GM19043 (cell line): ENCODE results near the gene CNTNAP2.
"Not testable (repeated sequence)": the region's sequence is repeated elsewhere in the genome, so short reads cannot be mapped to it uniquely, and the experiment has no call there.

Source experiments
- ATAC-seq: cut with Tn5 transposase; IDR thresholded peaks from one replicate; pipeline ENCODE4 v1.9.1; 2021; ENCODE audit warnings: low read depth; ENCODE audit not compliant: unreplicated experiment

The CNTNAP2 gene

GRCh38 chr7:148291799-148292198 is 2175.2 kb downstream of the CNTNAP2 start:
- ATAC-seq = no peak

- ATAC-seq = no peak
These were observed 2180.5 kb downstream of the CNTNAP2 start for GRCh38 chr7:148296994-148297644.

- ATAC-seq = not testable (repeated sequence)
These were observed 2182.2 kb downstream of the CNTNAP2 start for GRCh38 chr7:148298768-148299167.

GRCh38 chr7:148299350-148300276 is 2183.0 kb downstream of the CNTNAP2 start:
- ATAC-seq = no peak

GRCh38 chr7:148302436-148302835 is 2185.8 kb downstream of the CNTNAP2 start:
- ATAC-seq = not testable (repeated sequence)

GRCh38 chr7:148303295-148304082 is 2186.9 kb downstream of the CNTNAP2 start:
- ATAC-seq = no peak

- ATAC-seq = no peak
These were observed 2187.4 kb downstream of the CNTNAP2 start for GRCh38 chr7:148304083-148304335.

- no peak for ATAC-seq
These were observed 2187.9 kb downstream of the CNTNAP2 start for GRCh38 chr7:148304456-148304855.

- no peak for ATAC-seq
These were observed 2190.2 kb downstream of the CNTNAP2 start for GRCh38 chr7:148306759-148307158.

GRCh38 chr7:148318102-148318811 is 2201.7 kb downstream of the CNTNAP2 start:
- no peak for ATAC-seq

- no peak for ATAC-seq
These were observed 2202.2 kb downstream of the CNTNAP2 start for GRCh38 chr7:148318838-148319237.

GRCh38 chr7:148319316-148319808 is 2202.8 kb downstream of the CNTNAP2 start:
- no peak for ATAC-seq

GRCh38 chr7:148325208-148325607 is 2208.6 kb downstream of the CNTNAP2 start:
- ATAC-seq = no peak

GRCh38 chr7:148327379-148327778 is 2210.8 kb downstream of the CNTNAP2 start:
- ATAC-seq = no peak

- no peak for ATAC-seq
These were observed 2212.3 kb downstream of the CNTNAP2 start for GRCh38 chr7:148328906-148329305.

- no peak for ATAC-seq
These were observed 2213.7 kb downstream of the CNTNAP2 start for GRCh38 chr7:148330124-148330818.

- no peak for ATAC-seq
These were observed 2214.2 kb downstream of the CNTNAP2 start for GRCh38 chr7:148330822-148331221.

GRCh38 chr7:148331456-148331855 is 2214.9 kb downstream of the CNTNAP2 start:
- not testable (repeated sequence) for ATAC-seq

- no peak for ATAC-seq
These were observed 2215.9 kb downstream of the CNTNAP2 start for GRCh38 chr7:148332191-148333186.
